ENCODE results near the gene ACTR10.
A peak's percentile ranks its signal among the peaks of the same experiment; 100 is the strongest.

The ACTR10 gene

GRCh38 chr14:58167057-58167456 is 32.9 kb upstream of the ACTR10 start:
- no peak overlapping the region for H3K27ac ChIP-seq
- TF ChIP-seq CTCF (conservative IDR thresholded peaks at IDR 0.05) (no peak), ZFX (IDR thresholded peaks at IDR 0.05) (no peak)

- no peak overlapping the region for H3K27ac ChIP-seq
These were observed 32.1 kb upstream of the ACTR10 start for GRCh38 chr14:58167891-58168290.

GRCh38 chr14:58171090-58171489 is 28.9 kb upstream of the ACTR10 start:
- TF ChIP-seq ZFX (IDR thresholded peaks at IDR 0.05): no peak
- TF ChIP-seq CTCF (conservative IDR thresholded peaks at IDR 0.05): no peak
- H3K27ac ChIP-seq: peak overlapping the region; percentile 55

More at GRCh38 chr14:58167891-58168290, 32.1 kb upstream of the ACTR10 start:
- no peak for TF ChIP-seq CTCF (conservative IDR thresholded peaks at IDR 0.05)
- no peak for TF ChIP-seq ZFX (IDR thresholded peaks at IDR 0.05)

GRCh38 chr14:58177125-58177524 is 22.8 kb upstream of the ACTR10 start:
- no peak for TF ChIP-seq CTCF (conservative IDR thresholded peaks at IDR 0.05)
- H3K27ac ChIP-seq: no peak overlapping the region

- H3K27ac ChIP-seq: no peak overlapping the region
- no peak for TF ChIP-seq ZFX (IDR thresholded peaks at IDR 0.05)
- no peak for TF ChIP-seq CTCF (conservative IDR thresholded peaks at IDR 0.05)
These were observed 10.8 kb upstream of the ACTR10 start for GRCh38 chr14:58189176-58189575.

GRCh38 chr14:58191763-58192601 is 8.0 kb upstream of the ACTR10 start:
- no peak overlapping the region for H3K27ac ChIP-seq
- no peak for TF ChIP-seq CTCF (conservative IDR thresholded peaks at IDR 0.05)
- no peak for TF ChIP-seq ZFX (IDR thresholded peaks at IDR 0.05)

- H3K27ac ChIP-seq: no peak overlapping the region
- TF ChIP-seq ZFX (IDR thresholded peaks at IDR 0.05): no peak
- no peak for TF ChIP-seq CTCF (conservative IDR thresholded peaks at IDR 0.05)
These were observed 6.4 kb upstream of the ACTR10 start for GRCh38 chr14:58193542-58193941.
